GM12873 (cell line): ENCODE results near the gene FOXC1.

ENCODE experiments used
- CTCF ChIP-seq: IDR thresholded peaks from 2 replicates; pipeline ENCODE4 v1.5.1; 2012; ENCODE audit warnings: low read depth, mild to moderate bottlenecking, moderate library complexity, low read length, control low read depth; ENCODE audit not compliant: insufficient read depth; ENCODE audit errors: missing control alignments

FOXC1 gene

GRCh38 chr6:1609648-1610496 is at the start of gene FOXC1:
Gene FOXC1 (plus strand): TSS chr6:1609915. CDS start chr6:1610446, 531 bp downstream.
- no peak for TF ChIP-seq CTCF

GRCh38 chr6:1560281-1561058 is 49.2 kb upstream of the FOXC1 start:
- TF ChIP-seq CTCF: no peak

GRCh38 chr6:1561355-1561754 is 48.4 kb upstream of the FOXC1 start:
- TF ChIP-seq CTCF: no peak

- TF ChIP-seq CTCF: no peak
Measured at GRCh38 chr6:1562171-1562955, 47.4 kb upstream of the FOXC1 start.

- TF ChIP-seq CTCF: no peak
Measured at GRCh38 chr6:1569377-1569776, 40.3 kb upstream of the FOXC1 start.

- no peak for TF ChIP-seq CTCF
Measured at GRCh38 chr6:1570848-1571247, 38.9 kb upstream of the FOXC1 start.
